DMS79 (cell line): ENCODE results near the gene CHPT1.
"Not testable (repeated sequence)": the region's sequence is repeated elsewhere in the genome, so short reads cannot be mapped to it uniquely, and the experiment has no call there.

Experiments used
- DNase-seq: peaks from one replicate; lab custom pipeline; 2025; lab: John Stamatoyannopoulos, UW

CHPT1 gene

DNA sequence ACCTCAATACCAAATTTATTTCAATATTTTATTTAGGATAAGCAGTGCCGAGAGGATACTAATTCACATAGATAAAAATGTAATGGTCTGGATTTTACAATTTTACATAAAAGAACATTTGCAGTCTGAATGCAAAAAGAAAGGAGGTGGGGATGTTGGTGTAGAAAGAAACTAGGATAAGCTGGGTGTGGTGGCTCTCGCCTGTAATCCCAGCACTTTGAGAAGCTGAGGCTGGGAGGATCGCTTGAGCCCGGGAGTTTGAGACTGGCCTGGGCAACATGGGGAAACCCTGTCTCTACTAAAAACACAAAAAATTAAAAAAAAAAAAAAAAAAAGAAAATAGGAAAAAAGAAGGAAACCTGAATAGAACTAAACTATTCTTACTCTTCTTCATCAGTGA, 25.0 kb downstream of the CHPT1 start:
- DNase-seq = no peak

DNA sequence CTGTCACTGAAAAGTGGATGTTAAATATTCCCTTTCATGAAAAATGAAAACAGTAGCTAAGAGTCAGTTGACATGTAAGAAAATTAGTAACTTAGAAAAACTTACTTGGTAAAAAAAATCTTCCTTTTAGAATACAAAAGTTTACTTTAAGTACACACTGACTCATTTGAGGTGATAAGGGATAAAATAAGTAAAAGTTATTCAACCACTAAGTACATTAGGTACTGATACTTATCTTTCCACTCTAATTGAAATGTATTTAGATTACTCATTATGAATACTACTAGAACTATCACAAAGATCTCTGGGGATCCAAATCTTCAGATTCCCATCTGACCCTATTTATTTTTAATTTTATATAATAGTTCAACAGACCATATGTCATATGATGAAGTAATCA, 29.7 kb downstream of the CHPT1 start:
- DNase-seq = no peak

GRCh38 chr12:101729842-101730241, 32.4 kb downstream of the CHPT1 start:
- DNase-seq = no peak

DNA sequence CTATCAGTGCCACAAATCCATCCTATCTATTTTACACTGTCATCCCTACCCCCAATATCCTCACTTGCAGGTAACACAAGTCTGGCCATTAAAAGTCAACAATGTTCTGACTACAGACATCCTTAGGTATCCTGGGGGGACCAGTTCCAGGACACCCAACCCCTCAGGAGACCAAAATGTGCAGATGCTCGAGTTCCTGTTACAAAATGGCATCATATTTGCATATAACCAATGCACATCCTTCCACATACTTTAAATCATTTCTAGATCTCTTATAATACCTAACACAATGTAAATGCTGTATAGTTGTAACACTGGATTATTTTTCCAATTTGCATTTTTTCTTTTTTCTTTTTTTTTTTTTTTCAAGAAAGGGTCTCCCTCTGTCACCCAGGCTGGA, 34.9 kb downstream of the CHPT1 start:
- no peak for DNase-seq

DNA sequence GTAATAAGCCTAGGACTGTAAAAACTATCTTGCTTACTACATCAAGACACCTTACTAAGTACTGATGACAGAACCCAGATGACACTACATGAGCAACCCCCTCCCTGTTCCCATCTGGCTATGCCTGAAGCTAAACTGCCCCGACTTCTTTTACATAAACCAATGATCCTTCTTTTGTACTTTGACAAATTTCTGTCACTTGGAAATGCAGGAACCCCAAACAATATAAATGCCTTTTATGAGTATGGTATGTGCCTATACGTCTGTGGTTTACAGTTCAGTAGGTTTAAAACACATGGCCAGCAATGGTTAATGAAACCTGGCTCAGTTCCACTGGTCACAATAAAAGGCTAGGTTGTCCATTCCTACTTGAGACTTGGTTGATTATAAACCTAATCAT, 35.7 kb downstream of the CHPT1 start:
- DNase-seq = no peak

GRCh38 chr12:101734482-101734881, 37.0 kb downstream of the CHPT1 start:
- DNase-seq = not testable (repeated sequence)

DNA sequence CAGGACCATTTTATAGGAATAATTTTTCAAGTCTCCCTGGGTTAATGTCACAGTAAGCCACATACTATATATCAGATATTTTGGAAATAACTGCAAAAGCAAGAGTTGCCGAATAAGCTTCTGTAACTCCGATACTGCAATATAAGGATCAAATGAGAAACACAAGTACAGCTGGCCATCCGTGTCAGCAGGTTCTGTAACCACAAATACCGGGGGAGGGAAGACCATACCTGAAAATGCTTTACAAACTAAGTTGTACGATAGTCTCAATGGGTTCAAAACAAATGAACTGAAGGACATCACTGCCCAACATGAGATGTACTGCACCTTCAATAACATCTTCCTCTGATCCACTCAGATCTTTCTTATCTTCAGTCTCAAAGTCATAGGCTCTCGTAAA, 40.0 kb downstream of the CHPT1 start:
- no peak for DNase-seq

GRCh38 chr12:101738920-101739665, 41.7 kb downstream of the CHPT1 start, which contains the start of gene SYCP3:
Gene SYCP3, minus strand, starts transcription at chr12:101739462. Its CDS starts 1,527 bp downstream, at chr12:101737935.
- DNase-seq = no peak

DNA sequence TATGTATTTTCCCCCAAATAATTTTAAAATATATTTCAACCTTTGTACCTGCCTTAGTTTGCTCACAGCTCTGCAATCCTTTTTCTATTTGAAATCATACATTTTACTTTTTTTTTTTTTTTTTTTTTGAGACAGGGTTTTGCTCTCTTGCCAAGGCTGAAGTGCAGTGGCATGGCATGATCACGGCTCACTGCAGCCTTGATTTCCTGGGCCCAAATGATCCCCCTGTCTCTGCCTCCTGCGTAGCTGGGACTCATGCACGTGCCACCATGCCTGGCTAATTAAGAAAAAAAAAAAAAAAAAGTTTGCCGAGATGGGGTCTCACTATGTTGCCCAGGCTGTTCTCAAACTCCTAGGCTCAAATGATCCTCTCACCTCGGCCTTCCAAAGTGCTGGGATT, 43.1 kb downstream of the CHPT1 start:
- DNase-seq = no peak

DNA sequence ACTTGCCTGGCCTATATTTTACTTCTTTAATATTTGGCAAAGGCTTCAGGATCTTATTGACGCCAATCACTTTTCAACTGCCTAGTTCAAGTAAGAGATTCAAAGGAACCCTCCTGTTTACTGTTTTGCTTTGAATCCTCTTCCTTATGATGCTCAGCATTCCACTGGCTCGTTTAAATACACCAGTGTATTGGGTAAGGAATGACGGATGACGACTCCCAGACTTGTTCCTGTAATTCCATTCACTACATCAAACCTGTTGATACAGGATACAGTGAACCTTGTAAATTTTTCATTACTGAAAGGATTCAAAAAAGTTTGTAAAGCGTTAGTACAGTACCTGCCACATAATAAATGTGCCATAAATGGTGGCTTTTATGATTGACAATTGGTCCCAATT, 43.5 kb downstream of the CHPT1 start:
- no peak for DNase-seq

GRCh38 chr12:101743242-101743641, 45.8 kb downstream of the CHPT1 start:
- DNase-seq = peak; percentile 12

- no peak for DNase-seq
Observed at GRCh38 chr12:101743724-101744472, 46.5 kb downstream of the CHPT1 start.

DNA sequence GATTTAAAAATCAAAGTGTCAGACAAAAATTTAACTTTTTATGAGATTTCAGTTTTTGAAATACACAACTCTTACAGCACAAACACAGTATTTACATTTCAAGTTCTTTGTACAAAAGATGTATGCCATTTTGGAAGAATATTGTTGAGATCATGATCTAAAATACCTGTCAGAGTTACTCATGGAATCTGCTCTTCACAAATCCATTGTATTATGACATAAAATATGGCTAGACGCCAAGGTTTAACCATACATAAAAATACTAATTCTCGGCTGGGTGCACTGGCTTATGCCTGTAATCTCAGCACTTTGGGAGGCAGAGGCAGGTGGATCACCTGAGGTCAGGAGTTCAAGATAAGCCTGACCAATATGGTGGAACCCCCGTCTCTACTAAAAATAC, 48.0 kb downstream of the CHPT1 start:
- no peak for DNase-seq

DNA sequence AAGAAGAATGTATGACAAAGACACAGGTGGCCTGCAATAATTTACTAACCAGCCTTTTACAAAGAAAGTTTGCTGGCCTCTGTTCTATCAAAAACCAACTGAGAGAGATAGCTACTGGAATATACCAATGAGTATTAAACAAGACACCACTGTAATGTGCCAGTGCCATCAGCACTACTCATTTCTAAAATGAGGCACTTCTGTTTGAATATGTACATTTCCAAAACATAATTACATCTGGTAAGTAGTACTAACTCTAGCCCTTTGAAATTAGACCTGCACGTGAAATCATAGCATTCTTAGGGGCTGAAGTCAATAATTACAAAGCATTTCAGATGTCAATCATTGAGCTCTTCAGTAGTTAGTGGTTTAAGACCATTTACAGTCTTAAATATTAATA, 48.8 kb downstream of the CHPT1 start:
- DNase-seq = no peak

DNA sequence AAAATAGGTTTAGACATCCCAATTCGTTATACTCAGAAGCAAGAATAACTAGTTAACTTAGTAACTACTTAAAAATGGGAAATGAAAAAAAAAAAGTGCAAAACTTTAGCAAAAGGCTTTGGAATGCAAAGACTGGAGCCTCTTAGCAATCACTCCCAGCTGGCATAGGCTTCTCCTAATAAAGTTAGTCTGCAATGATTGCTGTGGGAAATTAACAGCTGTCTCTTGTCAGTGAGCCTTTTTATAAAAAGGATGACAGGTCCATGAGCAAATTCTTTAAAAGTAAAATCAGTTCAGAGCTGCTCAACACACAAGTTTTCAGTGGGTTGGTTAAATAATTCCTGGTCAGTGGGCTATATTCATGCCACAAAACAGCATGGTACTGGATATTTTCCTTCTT, 49.2 kb downstream of the CHPT1 start:
- no peak for DNase-seq

- no peak for DNase-seq
Observed at GRCh38 chr12:101747697-101748096, 50.3 kb downstream of the CHPT1 start.

GRCh38 chr12:101748907-101749306, 51.5 kb downstream of the CHPT1 start:
- no peak for DNase-seq

DNA sequence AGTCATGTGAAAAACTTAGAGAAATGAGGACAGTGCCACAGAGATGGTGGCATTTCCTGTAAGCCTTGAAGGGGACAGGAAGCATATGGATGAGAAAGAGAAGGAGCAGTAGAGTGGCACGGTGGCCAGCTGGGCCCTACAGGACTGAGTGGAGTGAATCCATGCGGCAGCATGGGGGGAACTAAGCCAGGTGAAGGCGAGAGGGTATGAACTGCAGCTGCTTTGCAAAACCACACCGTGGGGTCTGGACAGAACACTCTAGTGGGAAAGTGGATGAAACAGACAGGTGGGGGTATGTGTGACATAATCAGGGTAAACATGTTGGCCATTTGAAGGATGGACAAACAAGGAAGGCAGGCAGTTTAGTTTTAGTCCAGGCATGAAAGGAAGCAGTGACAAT, 52.2 kb downstream of the CHPT1 start:
- DNase-seq = no peak

DNA sequence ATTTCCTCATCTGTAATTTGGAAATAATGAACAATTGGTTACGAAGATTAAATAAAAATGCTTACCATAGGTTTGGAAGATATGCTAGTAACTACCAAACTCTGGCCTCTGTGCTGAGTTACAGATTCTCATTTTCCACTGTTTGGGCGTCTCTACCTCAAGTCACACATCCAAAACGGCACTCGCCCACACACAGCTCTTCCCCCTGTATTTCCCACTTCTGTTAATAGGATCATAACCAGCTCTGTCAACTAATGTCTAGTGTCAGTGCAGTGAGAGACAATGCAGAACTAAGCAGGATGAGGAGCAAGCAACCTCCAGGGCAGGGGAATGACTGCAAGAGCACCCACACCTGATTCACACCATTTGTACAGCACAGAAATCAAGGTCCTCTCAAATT, 52.7 kb downstream of the CHPT1 start:
- DNase-seq = no peak

- no peak for DNase-seq
Observed at GRCh38 chr12:101759396-101760047, 62.1 kb downstream of the CHPT1 start.

GRCh38 chr12:101761350-101761749, 63.9 kb downstream of the CHPT1 start:
- no peak for DNase-seq

DNA sequence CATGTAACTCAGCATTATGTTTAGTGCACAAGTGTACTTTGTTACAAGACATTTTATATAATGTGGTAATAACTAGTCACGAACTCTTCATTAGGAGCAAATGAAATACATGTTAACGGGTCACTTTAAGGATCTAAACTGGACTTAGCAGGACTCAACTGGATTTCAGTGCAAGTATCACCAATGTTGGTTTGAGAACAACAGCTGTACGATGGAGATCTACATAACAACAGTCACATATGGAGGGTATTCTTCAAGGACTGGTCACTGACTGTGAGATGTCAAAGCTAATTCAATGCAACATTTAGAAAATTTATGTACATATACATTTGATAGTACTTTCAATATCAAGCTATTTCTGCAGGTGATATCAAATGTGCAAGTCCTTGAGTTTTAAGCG, 64.3 kb downstream of the CHPT1 start:
- no peak for DNase-seq
